GM18870 (cell line): ENCODE results near the gene SOX8.

Source experiments
- ATAC-seq: cut with Tn5 transposase; IDR thresholded peaks from one replicate; pipeline ENCODE4 v1.9.1; 2021; ENCODE audit warnings: moderate library complexity; ENCODE audit not compliant: unreplicated experiment

SOX8 gene

GRCh38 chr16:972316-973002 is 9.1 kb upstream of the SOX8 start:
- ATAC-seq: no peak

- ATAC-seq: no peak
Observed at GRCh38 chr16:973366-973765, 8.2 kb upstream of the SOX8 start.

- no peak for ATAC-seq
Observed at GRCh38 chr16:974001-974601, 7.5 kb upstream of the SOX8 start.

- no peak for ATAC-seq
Observed at GRCh38 chr16:974611-975261, 6.8 kb upstream of the SOX8 start.

- no peak for ATAC-seq
Observed at GRCh38 chr16:975291-975690, 6.3 kb upstream of the SOX8 start.

GRCh38 chr16:976389-976931 is 5.1 kb upstream of the SOX8 start:
- no peak for ATAC-seq

- no peak for ATAC-seq
Observed at GRCh38 chr16:977081-977701, 4.4 kb upstream of the SOX8 start.

- ATAC-seq: no peak
Observed at GRCh38 chr16:977896-978295, 3.7 kb upstream of the SOX8 start.

- no peak for ATAC-seq
Observed at GRCh38 chr16:978403-978802, 3.2 kb upstream of the SOX8 start.

- no peak for ATAC-seq
Observed at GRCh38 chr16:979147-979546, 2.4 kb upstream of the SOX8 start.

- no peak for ATAC-seq
Observed at GRCh38 chr16:979859-980594, 1.5 kb upstream of the SOX8 start.

- ATAC-seq: no peak
Observed at GRCh38 chr16:980595-980854, 1.0 kb upstream of the SOX8 start.

- no peak for ATAC-seq
Observed at GRCh38 chr16:982145-983043, 824 bp downstream of the SOX8 start.

- ATAC-seq: no peak
Observed at GRCh38 chr16:983044-984030, 1.8 kb downstream of the SOX8 start.

- ATAC-seq: no peak
Observed at GRCh38 chr16:984121-984694, 2.6 kb downstream of the SOX8 start.

- ATAC-seq: no peak
Observed at GRCh38 chr16:984736-985636, 3.4 kb downstream of the SOX8 start.

- no peak for ATAC-seq
Observed at GRCh38 chr16:985646-986400, 4.3 kb downstream of the SOX8 start.
